HFF-Myc (cell line): ENCODE results near the gene DRD1.

Source experiments
- DNase-seq: peaks from one replicate; pipeline ENCODE4 v3.0.0-alpha.2; 2011; ENCODE audit warnings: low read depth; ENCODE audit errors: extremely low read depth
- H3K4me3 ChIP-seq: replicated peaks from 2 replicates; pipeline ENCODE4 v1.5.1; 2011; ENCODE audit warnings: low read depth, mild to moderate bottlenecking, control low read depth, low read length
- TF ChIP-seq, protein P1 (sequence below): IDR thresholded peaks from 2 replicates; pipeline ENCODE4 v1.5.1; 2012; ENCODE audit warnings: mild to moderate bottlenecking, low read depth, low read length, control low read depth; ENCODE audit errors: missing control alignments

The DRD1 gene

DNA sequence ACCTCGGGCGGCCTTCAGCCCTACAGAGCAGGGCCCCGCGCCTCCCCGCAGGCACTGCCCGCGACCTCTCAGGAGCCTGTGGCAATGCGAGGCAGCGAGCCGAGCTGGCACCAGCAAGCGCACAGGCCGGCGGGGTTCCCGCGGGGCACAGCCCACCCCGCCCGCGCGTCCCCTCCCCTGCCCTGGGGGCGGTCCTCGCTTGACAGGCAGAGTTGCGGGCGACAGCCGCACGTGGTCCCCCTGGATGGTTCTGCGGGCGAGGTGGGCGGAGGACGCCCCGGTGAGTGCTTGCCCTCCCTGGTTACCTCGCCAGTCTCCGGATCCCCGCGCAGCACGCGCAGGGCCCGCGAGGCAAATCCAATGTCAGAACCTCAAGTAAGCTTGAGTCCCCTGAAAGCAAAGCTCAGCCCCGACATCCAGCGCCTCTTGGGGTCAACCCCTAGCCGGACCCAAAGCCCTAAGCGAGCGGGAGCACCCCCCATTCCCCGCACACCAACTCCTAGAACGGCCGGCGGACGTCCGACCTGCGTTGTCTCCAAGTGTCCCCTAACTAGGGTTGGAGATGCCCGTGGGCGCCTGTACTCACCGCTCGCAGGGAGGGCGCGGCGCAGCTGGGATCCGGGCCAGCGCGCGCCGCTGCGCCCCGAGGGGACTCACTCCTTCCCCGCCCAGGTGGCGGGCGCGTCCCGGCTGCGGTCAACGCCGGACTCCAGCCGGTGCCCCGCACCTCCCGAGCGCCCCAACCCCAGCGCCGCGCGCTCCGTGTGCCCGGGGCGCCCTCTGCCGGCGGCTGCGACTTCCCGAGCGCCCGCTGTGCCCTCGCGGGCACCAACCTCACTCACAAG is at the start of gene DRD1:
DRD1 (minus strand) TSS at position 123 of the 845 bp plus-strand sequence. CDS start 1,083 bp downstream, outside the sequence.
- TF ChIP-seq, protein P1, sequence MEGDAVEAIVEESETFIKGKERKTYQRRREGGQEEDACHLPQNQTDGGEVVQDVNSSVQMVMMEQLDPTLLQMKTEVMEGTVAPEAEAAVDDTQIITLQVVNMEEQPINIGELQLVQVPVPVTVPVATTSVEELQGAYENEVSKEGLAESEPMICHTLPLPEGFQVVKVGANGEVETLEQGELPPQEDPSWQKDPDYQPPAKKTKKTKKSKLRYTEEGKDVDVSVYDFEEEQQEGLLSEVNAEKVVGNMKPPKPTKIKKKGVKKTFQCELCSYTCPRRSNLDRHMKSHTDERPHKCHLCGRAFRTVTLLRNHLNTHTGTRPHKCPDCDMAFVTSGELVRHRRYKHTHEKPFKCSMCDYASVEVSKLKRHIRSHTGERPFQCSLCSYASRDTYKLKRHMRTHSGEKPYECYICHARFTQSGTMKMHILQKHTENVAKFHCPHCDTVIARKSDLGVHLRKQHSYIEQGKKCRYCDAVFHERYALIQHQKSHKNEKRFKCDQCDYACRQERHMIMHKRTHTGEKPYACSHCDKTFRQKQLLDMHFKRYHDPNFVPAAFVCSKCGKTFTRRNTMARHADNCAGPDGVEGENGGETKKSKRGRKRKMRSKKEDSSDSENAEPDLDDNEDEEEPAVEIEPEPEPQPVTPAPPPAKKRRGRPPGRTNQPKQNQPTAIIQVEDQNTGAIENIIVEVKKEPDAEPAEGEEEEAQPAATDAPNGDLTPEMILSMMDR, result peak; percentile 62
- H3K4me3 ChIP-seq, result no peak within 1 kb of the TSS
- DNase-seq, result no peak

DNA sequence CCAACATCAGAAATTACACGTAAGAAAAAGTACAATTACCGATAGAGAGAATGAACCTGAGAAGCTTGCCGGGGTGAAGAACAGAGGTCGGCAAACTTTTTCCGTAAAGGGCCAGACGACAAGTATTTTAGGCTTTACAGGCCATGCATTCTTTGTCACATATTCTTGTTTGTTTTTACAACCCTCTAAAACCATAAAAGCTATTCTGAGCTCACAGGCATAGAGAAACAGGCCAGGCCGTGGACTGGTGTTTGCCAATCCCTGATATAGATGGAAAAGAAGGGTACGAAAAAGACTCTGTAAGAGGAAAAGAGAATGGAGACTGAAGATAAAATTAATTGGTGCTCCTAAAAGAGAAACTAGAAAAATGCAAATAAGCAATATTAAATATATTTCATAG is 49.7 kb upstream of the DRD1 start:
- DNase-seq, result no peak
- no peak overlapping the region for H3K4me3 ChIP-seq
- TF ChIP-seq, protein P1, result no peak

DNA sequence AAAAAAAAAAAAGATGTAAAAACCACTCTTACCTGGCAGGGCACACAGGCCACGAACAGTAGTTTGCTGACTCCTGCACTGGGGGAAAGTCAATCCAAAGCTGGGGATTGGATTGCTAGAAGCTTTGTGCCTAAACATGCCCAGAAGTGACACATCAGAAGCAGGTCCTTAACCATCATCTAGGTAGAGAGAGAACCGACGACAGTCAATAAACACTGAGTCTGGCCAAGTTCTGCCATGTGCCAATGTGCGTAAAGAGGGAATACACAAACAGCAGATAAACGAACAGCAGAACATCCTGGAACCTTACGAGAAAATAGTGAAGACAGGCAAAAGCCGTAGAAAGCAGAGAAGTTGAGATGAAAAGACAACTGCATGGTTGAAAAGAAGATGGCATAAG is 49.3 kb upstream of the DRD1 start:
- DNase-seq, result no peak
- no peak overlapping the region for H3K4me3 ChIP-seq
- TF ChIP-seq, protein P1, result no peak

DNA sequence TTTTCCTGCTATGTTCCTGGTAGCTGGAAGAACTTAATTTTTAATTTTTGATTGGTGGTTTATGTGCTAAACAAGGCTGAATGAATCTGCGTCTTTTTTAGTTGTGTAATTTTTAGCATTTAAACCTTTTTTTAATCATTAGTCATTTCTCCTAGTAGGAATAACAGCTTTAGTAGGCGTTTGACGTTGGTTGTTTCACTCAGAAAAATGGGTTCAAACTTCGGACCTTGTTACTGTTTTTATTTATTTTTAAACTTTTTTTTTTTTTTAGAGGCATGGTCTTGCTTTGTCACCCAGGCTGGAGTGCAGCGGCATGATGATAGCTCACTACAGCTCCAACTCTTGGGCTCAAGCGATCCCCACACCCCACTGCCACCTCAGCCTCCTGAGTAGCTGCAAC is 47.2 kb upstream of the DRD1 start:
- TF ChIP-seq, protein P1, result no peak
- no peak overlapping the region for H3K4me3 ChIP-seq
- no peak for DNase-seq

DNA sequence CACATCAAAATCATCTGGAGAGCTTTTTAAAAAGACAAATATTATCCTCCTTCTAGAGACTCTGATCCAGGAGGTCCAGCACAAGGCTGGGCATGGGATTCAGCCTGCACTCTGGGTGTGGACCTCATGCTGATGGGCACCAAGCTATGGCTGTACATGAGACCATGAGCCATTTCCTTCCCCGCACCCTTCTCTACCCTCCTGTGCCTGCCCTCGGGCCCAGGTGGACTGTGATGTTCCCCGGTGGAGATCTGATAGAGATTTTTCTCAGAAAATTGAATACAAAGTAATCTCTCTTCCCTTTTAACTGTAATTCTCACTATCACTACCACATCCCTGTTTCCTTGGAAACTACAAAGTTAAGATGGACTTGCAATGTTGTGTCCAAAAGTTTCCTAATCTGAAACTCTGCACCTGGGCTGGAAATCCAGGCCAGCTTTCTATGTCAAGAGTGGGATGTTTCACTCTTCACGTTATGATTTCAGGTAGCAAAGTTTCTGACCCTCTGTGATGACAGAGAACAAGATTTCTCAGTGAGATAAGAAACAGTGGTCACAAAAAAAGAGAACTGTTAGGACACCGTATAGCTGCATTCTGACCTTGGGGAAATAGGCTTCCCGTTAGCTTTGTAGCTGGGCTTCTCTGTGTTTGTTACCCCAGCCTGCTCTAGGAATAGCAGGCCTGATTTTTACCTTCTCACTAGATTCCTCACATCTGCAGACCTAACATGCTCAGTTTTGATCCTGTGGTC is 45.9 kb upstream of the DRD1 start:
- TF ChIP-seq, protein P1, result no peak
- H3K4me3 ChIP-seq, result no peak overlapping the region
- no peak for DNase-seq

DNA sequence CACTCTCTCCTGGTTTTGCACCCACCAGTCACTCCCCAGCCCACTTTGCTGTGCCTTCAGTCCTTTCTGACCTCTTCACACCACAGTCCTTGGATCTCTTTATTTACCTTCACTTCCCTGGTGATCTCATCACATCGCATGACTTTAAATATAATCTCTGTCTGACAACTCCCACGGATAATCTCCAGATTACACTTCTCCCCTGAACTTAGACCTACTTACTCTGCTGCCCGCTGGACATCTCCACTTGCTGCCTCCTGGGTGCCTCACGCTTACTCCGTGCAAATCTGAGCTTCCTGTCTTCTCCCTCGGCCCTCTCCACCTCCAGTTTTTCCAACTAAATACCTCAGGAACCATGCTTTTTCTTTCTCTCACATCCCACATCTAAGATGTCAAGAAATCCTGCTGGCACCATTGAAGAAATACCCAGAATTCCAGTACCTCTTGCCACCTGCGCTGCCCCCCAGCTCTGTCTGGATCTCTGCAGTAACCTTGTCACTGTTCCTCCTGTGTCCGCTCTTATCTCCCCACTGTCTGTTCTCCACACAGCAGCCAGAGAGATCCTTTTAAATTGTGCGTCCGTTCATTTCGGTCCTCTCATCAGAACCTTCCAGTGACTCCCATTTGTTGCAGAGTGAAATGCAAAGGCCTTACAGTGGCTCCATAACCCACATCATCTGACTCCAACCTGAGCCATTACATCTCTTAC is 43.7 kb upstream of the DRD1 start:
- no peak overlapping the region for H3K4me3 ChIP-seq
- no peak for DNase-seq
- TF ChIP-seq, protein P1, result no peak
